Kidney (tissue), 14 donors: ENCODE measurements around the gene GRPEL2. TPM values are rescaled to one million over a fixed set of nuclear protein-coding genes. Genes with fewer than 3 reads are reported as not detected.
"Not testable (repeated sequence)": the region's sequence is repeated elsewhere in the genome, so short reads cannot be mapped to it uniquely, and the experiment has no call there.

Experiments
- DNase-seq, 5 donors: peaks; one replicate each; pipeline ENCODE4 v3.0.0-alpha.2; 2013 to 2020
- FAIRE-seq: peaks from 2 replicates; lab custom pipeline; 2012; peaks lifted over from hg19 to GRCh38; lab: Jason Lieb, UNC
- H3K27ac ChIP-seq, 2 donors: one replicate each; pipeline ENCODE4 v1.7.0; 2013; ENCODE audit warnings: low read depth in 2 of 2, low read length in 2 of 2, inconsistent platforms in 1 of 2
- H3K27me3 ChIP-seq: one replicate; pipeline ENCODE4 v1.7.1; 2013; ENCODE audit warnings: low read length, inconsistent platforms; ENCODE audit not compliant: control insufficient read depth, insufficient read depth
- H3K36me3 ChIP-seq, 3 donors: one replicate each; pipeline versions ENCODE4 v1.7.0 to v1.7.1; 2013; ENCODE audit warnings: low read length in 3 of 3, control low read depth in 1 of 3, inconsistent platforms in 1 of 3; ENCODE audit not compliant: insufficient read depth in 3 of 3, control insufficient read depth in 2 of 3
- H3K4me1 ChIP-seq, 3 donors: one replicate each; pipeline versions ENCODE4 v1.7.0 to v1.7.1; 2013; ENCODE audit warnings: low read length in 3 of 3, inconsistent platforms in 1 of 3, low read depth in 1 of 3; ENCODE audit not compliant: control insufficient read depth in 2 of 3, insufficient read depth in 2 of 3
- H3K4me3 ChIP-seq, 3 donors: one replicate each; pipeline versions ENCODE4 v1.7.0 to v1.8.1; 2013; ENCODE audit warnings: low read length in 3 of 3, control low read depth in 1 of 3, inconsistent platforms in 1 of 3
- H3K9ac ChIP-seq, 3 donors: one replicate each; pipeline versions ENCODE4 v1.7.0 to v1.7.1; 2013; ENCODE audit warnings: low read length in 3 of 3, control low read depth in 1 of 3, inconsistent platforms in 1 of 3
- H3K9me3 ChIP-seq, 3 donors: one replicate each; pipeline versions ENCODE4 v1.7.0 to v1.7.1; 2013; ENCODE audit warnings: low read length in 3 of 3, control low read depth in 1 of 3, inconsistent platforms in 1 of 3; ENCODE audit not compliant: control insufficient read depth in 2 of 3, insufficient read depth in 1 of 3
- CTCF ChIP-seq: IDR thresholded peaks from 3 replicates; pipeline ENCODE4 v1.5.1; 2012; ENCODE audit warnings: mild to moderate bottlenecking, moderate library complexity, borderline replicate concordance; ENCODE audit not compliant: insufficient read depth; ENCODE audit errors: extremely low read depth
- intact Hi-C: fragments of 100-400 bp; cut with DNase I; formaldehyde crosslinking; loops from one replicate; pipeline ENCODE4 v1.11.1; 2022
- polyA plus RNA-seq: library from polyadenylated mRNA; stranded (reverse); fragments of 350-450 nt; fragmentation: Illumina TruSeq; extraction: RNeasy Lipid Tissue Mini Kit (QIAGEN cat#74804); gene quantifications from one replicate; pipeline ENCODE4 v1.2.3, GENCODE V29; 2014; ENCODE audit warnings: low read depth, low replicate concordance; ENCODE audit not compliant: insufficient read depth
- total RNA-seq: library from RNA; stranded (reverse); fragmentation: NEBNext Ultra II Directional; extraction: Animal tissue kit (Norgen Biotek cat#: 25700); gene quantifications from one replicate; pipeline ENCODE4 v1.2.1, GENCODE V29; 2021
- donor health status: control.
- donor health status: control.
- donor health status: control.
- donor health status: control.
- donor health status: control.
- donor health status: DM: yes; HTN: yes; CAD: no.
- donor health status: Normal renal cell carcinoma (clear cell type).

The GRPEL2 gene
- total and polyA plus RNA-seq, 2 donors from 2014 or later = 7.6 to 16.9 TPM

GRCh38 chr5:149391524-149391923 lies 46.2 kb downstream of the GRPEL2 start:
- peaks cover 0 to 5% (median 0%) of the 10 kb centered on the region in 3 donors for H3K4me1 ChIP-seq
- intact Hi-C loops = no loop called here
- H3K27me3 ChIP-seq = no peaks in the 10 kb centered on the region
- DNase-seq (no peak), FAIRE-seq (no peak)
- H3K4me3 ChIP-seq = no peak overlapping the region
- TF ChIP-seq CTCF = no peak
- no peaks in the 10 kb centered on the region for H3K36me3 ChIP-seq
- H3K9ac ChIP-seq = no peak overlapping the region
- H3K27ac ChIP-seq = no peak overlapping the region
- no peaks in the 10 kb centered on the region for H3K9me3 ChIP-seq

- FAIRE-seq (no peak), DNase-seq (no peak)
- Histone ChIP-seq H3K9me3 (no peaks in the 10 kb centered on the region), H3K4me1 (peaks cover 0 to 5% (median 0%) of the 10 kb centered on the region in 3 donors), H3K36me3 (no peaks in the 10 kb centered on the region), H3K9ac (no peak overlapping the region), H3K27me3 (no peaks in the 10 kb centered on the region), H3K4me3 (no peak overlapping the region), H3K27ac (no peak overlapping the region)
- no peak for TF ChIP-seq CTCF
- intact Hi-C loops = no loop called here
Measured at GRCh38 chr5:149392718-149393117, 47.4 kb downstream of the GRPEL2 start.

DNA sequence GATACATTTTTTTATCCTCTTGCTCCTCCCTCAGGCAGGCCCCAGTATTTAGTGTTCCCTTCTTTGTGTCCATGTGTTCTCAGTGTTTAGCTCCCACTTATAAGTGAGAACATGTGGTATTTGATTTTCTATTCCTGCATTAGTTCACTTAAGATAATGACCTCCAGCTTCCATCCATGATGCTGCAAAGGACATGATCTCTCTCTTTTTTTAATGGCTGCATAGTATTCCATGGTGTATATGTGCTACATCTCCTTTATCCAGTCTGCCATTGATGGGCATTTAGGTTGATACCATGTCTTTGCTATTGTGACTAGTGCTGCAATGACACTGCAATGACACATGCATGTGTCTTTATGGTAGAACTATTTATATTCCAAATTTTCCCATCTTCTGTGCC lies 49.7 kb downstream of the GRPEL2 start:
- H3K4me3 ChIP-seq, intact Hi-C loops, H3K36me3 ChIP-seq, FAIRE-seq, H3K4me1 ChIP-seq, H3K27me3 ChIP-seq, H3K9me3 ChIP-seq, H3K27ac ChIP-seq, H3K9ac ChIP-seq, DNase-seq: not testable (repeated sequence)

DNA sequence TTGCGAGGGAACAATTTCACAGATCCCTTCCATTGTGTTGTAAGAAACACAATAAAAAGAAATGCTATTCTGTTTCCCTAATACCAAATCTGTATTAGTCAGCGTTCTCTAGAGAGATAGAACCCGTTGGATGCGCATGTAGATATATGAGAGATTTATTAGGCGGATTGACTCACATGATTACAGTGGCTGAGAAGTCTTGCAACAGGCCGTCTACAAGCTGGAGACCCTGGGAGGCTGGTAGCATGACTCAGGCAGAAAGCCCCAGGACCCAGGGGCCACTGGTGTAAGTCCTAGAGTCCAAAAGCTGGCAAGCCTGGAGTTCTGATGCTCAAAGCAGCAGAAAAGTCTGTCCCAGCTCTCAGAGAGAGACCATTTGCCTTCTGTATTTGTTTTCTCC lies 52.2 kb downstream of the GRPEL2 start:
- FAIRE-seq (no peak), DNase-seq (peak in 1 of 5 donors; percentile 87)
- no peak for TF ChIP-seq CTCF
- no peaks in the 10 kb centered on the region for H3K36me3 ChIP-seq
- no peaks in the 10 kb centered on the region for H3K4me1 ChIP-seq
- intact Hi-C loops = no loop called here
- no peak overlapping the region for H3K27ac ChIP-seq
- no peak overlapping the region for H3K9ac ChIP-seq
- H3K9me3 ChIP-seq = no peaks in the 10 kb centered on the region
- H3K4me3 ChIP-seq = no peak overlapping the region
- H3K27me3 ChIP-seq = no peaks in the 10 kb centered on the region

GRCh38 chr5:149398747-149399266 lies 53.5 kb downstream of the GRPEL2 start:
- H3K27me3 ChIP-seq, H3K27ac ChIP-seq, DNase-seq, FAIRE-seq, H3K9me3 ChIP-seq, intact Hi-C loops, H3K9ac ChIP-seq, H3K4me3 ChIP-seq, H3K36me3 ChIP-seq, H3K4me1 ChIP-seq: not testable (repeated sequence)
